SU-DHL-6 (cell line): ENCODE results near the gene DNASE1.

Source experiments
- H2AFZ ChIP-seq: fragments of 200-600 bp; sonication (generic); 2 replicates; pipeline ENCODE4 v1.6.1; 2014; ENCODE audit warnings: low read depth, mild to moderate bottlenecking, moderate library complexity, mixed read lengths, antibody characterized with exemption, low read length; ENCODE audit not compliant: severe bottlenecking
- H3F3A ChIP-seq: fragments of 200-600 bp; shearing (Covaris generic); 2 replicates; pipeline ENCODE4 v1.6.0; 2016; ENCODE audit warnings: antibody characterized with exemption, mild to moderate bottlenecking; ENCODE audit not compliant: insufficient read depth
- H3K27ac ChIP-seq: fragments of 200-600 bp; sonication (generic); 2 replicates; pipeline ENCODE4 v1.5.1; 2016; ENCODE audit warnings: low read depth, mild to moderate bottlenecking, low read length, moderate library complexity, mixed read lengths
- H3K27me3 ChIP-seq: fragments of 200-600 bp; sonication (generic), shearing (Covaris generic); 2 replicates; pipeline ENCODE4 v1.6.0; 2014; ENCODE audit warnings: mild to moderate bottlenecking, low read length
- H3K36me3 ChIP-seq: fragments of 200-600 bp; sonication (generic); 2 replicates; pipeline ENCODE4 v1.6.1; 2014; ENCODE audit warnings: mild to moderate bottlenecking, low read length, mixed read lengths
- H3K4me2 ChIP-seq: fragments of 300-600, 200-600 bp; shearing (Covaris generic), sonication (generic); 2 replicates; pipeline ENCODE4 v1.6.0; 2014; ENCODE audit warnings: low read length, low read depth, mild to moderate bottlenecking; ENCODE audit not compliant: poor library complexity, severe bottlenecking
- H3K4me3 ChIP-seq: fragments of 200-600 bp; sonication (generic); 2 replicates; pipeline ENCODE4 v1.5.1; 2014; ENCODE audit warnings: antibody characterized with exemption, low read length, mild to moderate bottlenecking, mixed read lengths; ENCODE audit not compliant: insufficient read depth, poor library complexity, severe bottlenecking
- H3K79me2 ChIP-seq: fragments of 200-600 bp; sonication (generic); 2 replicates; pipeline ENCODE4 v1.6.1; 2014; ENCODE audit warnings: mild to moderate bottlenecking, low read length, moderate library complexity; ENCODE audit not compliant: insufficient read depth
- H3K9ac ChIP-seq: fragments of 200-600 bp; sonication (generic); 2 replicates; pipeline ENCODE4 v1.7.0; 2014; ENCODE audit warnings: mild to moderate bottlenecking, low read length
- H3K9me2 ChIP-seq: fragments of 200-600 bp; sonication (generic); replicated peaks from 2 replicates; pipeline ENCODE4 v1.6.1; 2014; ENCODE audit warnings: low read length; ENCODE audit not compliant: insufficient read depth
- H3K9me3 ChIP-seq: fragments of 200-600 bp; sonication (generic); 2 replicates; pipeline ENCODE4 v1.6.1; 2014; ENCODE audit warnings: low read length, mixed read lengths; ENCODE audit not compliant: insufficient read depth
- H4K20me1 ChIP-seq: fragments of 200-600 bp; sonication (generic); 2 replicates; pipeline ENCODE4 v1.6.1; 2014; ENCODE audit warnings: low read depth, mild to moderate bottlenecking, antibody characterized with exemption, low read length, moderate library complexity, mixed read lengths
- EZH2phosphoT487 ChIP-seq: fragments of 200-600 bp; sonication (generic), shearing (Covaris generic); conservative IDR thresholded peaks from 2 replicates; pipeline ENCODE4 v1.6.1; 2018; ENCODE audit warnings: mild to moderate bottlenecking, antibody characterized with exemption, low read length, moderate library complexity, mixed read lengths
- TF ChIP-seq, protein P1 (sequence below): fragments of 200-600 bp; sonication (generic); IDR thresholded peaks from one replicate; pipeline ENCODE4 v1.5.1; 2017; ENCODE audit warnings: antibody characterized with exemption, mild to moderate bottlenecking, low read length, moderate library complexity; ENCODE audit not compliant: insufficient read depth, poor library complexity, severe bottlenecking

Gene DNASE1, protein sequence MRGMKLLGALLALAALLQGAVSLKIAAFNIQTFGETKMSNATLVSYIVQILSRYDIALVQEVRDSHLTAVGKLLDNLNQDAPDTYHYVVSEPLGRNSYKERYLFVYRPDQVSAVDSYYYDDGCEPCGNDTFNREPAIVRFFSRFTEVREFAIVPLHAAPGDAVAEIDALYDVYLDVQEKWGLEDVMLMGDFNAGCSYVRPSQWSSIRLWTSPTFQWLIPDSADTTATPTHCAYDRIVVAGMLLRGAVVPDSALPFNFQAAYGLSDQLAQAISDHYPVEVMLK

DNA sequence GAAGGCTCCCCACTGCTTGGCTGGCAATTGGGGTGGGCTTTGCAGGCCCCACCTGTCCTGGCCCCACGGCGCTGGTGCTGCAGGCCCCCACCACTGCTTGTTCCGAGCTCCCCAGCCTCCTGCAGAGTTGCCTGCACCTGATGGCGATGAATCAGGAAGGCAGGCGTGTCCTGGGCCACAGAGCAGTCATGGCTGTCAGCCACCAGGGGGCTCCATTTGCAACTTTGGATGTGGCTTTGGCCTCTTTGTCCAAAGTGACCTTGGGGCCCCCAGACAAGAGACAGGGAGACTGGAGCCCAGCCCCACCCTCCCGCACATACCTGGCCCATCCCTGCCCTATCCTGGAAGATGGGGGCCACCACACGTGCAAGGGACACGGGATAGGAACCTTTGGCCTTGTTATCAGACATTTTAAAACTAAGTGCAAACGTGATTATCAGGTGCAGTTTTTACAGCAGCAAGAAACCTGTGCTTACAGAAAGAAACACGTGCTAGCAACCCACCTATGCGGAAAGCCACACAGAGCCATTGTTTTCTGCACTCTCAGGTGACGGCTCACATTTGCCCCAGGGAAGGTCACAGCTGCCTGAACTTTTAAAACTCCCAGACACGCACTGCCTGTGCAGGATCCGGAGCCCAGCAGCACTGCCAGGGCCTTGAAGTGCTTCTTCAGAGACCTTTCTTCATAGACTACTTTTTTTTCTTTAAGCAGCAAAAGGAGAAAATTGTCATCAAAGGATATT, at the start of gene DNASE1:
DNASE1 (plus strand) TSS at position 443 of the 743 bp plus-strand sequence. CDS start 683 bp downstream, outside the sequence.
- peak within 1 kb of the TSS; percentile 39; the same call in 1 of the 2 replicates for H3K27ac ChIP-seq
- no peak within 1 kb of the TSS for H2AFZ ChIP-seq
- no peaks in the 10 kb centered on the region for H4K20me1 ChIP-seq
- H3K9me2 ChIP-seq = no peaks in the 10 kb centered on the region
- peaks cover 5% of the 10 kb centered on the region; the same call in 1 of the 2 replicates for H3K79me2 ChIP-seq
- no peaks in the 10 kb centered on the region for H3K9me3 ChIP-seq
- H3K27me3 ChIP-seq = no peaks in the 10 kb centered on the region
- H3F3A ChIP-seq = peaks cover 29% of the 10 kb centered on the region
- peaks cover 8% of the 10 kb centered on the region; the same call in 1 of the 2 replicates for H3K36me3 ChIP-seq
- H3K4me3 ChIP-seq = no peak within 1 kb of the TSS
- no peak within 1 kb of the TSS for H3K4me2 ChIP-seq
- no peak for TF ChIP-seq EZH2phosphoT487
- TF ChIP-seq, protein P1, sequence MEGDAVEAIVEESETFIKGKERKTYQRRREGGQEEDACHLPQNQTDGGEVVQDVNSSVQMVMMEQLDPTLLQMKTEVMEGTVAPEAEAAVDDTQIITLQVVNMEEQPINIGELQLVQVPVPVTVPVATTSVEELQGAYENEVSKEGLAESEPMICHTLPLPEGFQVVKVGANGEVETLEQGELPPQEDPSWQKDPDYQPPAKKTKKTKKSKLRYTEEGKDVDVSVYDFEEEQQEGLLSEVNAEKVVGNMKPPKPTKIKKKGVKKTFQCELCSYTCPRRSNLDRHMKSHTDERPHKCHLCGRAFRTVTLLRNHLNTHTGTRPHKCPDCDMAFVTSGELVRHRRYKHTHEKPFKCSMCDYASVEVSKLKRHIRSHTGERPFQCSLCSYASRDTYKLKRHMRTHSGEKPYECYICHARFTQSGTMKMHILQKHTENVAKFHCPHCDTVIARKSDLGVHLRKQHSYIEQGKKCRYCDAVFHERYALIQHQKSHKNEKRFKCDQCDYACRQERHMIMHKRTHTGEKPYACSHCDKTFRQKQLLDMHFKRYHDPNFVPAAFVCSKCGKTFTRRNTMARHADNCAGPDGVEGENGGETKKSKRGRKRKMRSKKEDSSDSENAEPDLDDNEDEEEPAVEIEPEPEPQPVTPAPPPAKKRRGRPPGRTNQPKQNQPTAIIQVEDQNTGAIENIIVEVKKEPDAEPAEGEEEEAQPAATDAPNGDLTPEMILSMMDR = peak; percentile 81
- no peak within 1 kb of the TSS for H3K9ac ChIP-seq

DNA sequence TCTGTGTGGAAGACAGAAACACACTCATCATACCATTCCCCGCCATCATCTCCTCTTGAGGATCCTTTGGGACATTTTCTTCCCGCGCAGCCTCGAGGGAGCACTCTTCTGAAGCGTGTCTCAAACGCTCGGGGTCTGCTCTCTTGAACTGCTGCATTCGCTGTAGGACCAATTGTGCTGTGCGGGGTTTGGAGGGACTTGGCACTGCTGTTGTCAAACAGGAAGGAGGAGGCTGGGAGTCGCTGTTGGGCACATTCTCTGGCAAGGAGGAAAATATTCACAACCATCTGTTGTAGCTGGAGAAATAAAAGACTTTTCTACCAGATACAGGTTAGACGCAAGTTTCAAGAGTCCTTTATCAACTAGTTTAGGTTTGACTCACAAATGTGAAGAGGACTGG, 48.0 kb upstream of the DNASE1 start:
- no peak overlapping the region for H3K9ac ChIP-seq
- H3K4me2 ChIP-seq = peak overlapping the region; percentile 82
- H2AFZ ChIP-seq = no peak overlapping the region
- H3K27me3 ChIP-seq = no peaks in the 10 kb centered on the region
- peaks cover 33% of the 10 kb centered on the region for H3K79me2 ChIP-seq
- H3K4me3 ChIP-seq = no peak overlapping the region
- H3K27ac ChIP-seq = peak overlapping the region; percentile 85
- peaks cover 36% of the 10 kb centered on the region for H3F3A ChIP-seq
- no peak for TF ChIP-seq EZH2phosphoT487
- TF ChIP-seq, protein P1 = no peak
- H4K20me1 ChIP-seq = no peaks in the 10 kb centered on the region
- no peaks in the 10 kb centered on the region for H3K9me3 ChIP-seq
- H3K36me3 ChIP-seq = peaks cover 8% of the 10 kb centered on the region
- no peaks in the 10 kb centered on the region for H3K9me2 ChIP-seq

DNA sequence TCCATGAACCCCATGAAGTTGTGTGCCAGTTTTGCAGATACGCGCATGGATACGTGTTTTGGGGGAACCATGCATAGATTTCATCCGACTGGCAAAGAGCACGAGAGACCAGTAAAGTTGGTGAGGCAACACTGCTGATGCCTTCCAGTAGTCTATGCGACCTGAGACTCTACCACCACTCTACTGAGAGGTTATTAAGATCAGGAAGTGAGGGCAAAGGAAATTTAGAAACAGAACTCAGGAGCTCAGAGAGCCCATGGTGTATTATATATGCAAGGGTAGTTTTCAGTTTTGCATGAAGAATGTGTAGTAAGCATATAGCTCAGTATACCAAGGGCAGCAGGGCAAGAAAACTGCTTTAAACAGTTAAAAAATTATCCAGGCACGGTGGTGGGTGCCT, 47.3 kb upstream of the DNASE1 start:
- H3K79me2 ChIP-seq = peaks cover 39% of the 10 kb centered on the region
- peak overlapping the region; percentile 41 for H3K4me3 ChIP-seq
- no peak for TF ChIP-seq EZH2phosphoT487
- TF ChIP-seq, protein P1 = no peak
- H3K9me3 ChIP-seq = no peaks in the 10 kb centered on the region
- peak overlapping the region; percentile 85 for H3K27ac ChIP-seq
- H3K4me2 ChIP-seq = peak overlapping the region; percentile 82
- H3K9ac ChIP-seq = peak overlapping the region; percentile 48
- H3F3A ChIP-seq = peaks cover 36% of the 10 kb centered on the region
- H3K27me3 ChIP-seq = no peaks in the 10 kb centered on the region
- no peak overlapping the region for H2AFZ ChIP-seq
- peaks cover 5% of the 10 kb centered on the region; the same call in 1 of the 2 replicates for H3K36me3 ChIP-seq
- H3K9me2 ChIP-seq = no peaks in the 10 kb centered on the region
- no peaks in the 10 kb centered on the region for H4K20me1 ChIP-seq
